K562 (cell line): ENCODE data around the gene LHB. TPM values are rescaled to one million over a fixed set of nuclear protein-coding genes. Genes with fewer than 3 reads are reported as not detected.

ENCODE experiments used
- ATAC-seq: fragments of 200-7000 bp; cut with Tn5 transposase; 3 replicates; pipeline ENCODE4 v1.9.1; 2020; ENCODE audit warnings: moderate library complexity
- BruUV-seq: library from RNA; stranded (reverse); fragments of 400-500 nt; replicated peaks from 2 replicates; lab custom pipeline; 2021; lab: Mats Ljungman, UMichigan
- CTCF ChIA-PET: fragments of 300-600 bp; formaldehyde crosslinking; extraction: SDS; loops from one replicate; lab custom pipeline; 2021; ENCODE audit warnings: low intra/inter-chr PET ratio; lab: Yijun Ruan, JAX
- POLR2A ChIA-PET: fragments of 300-600, 350-650 bp; sonication (Branson Sonifier 250); formaldehyde crosslinking; extraction: SDS; loops from one replicate; lab custom pipeline; 2021; ENCODE audit warnings: antibody characterized with exemption, inconsistent platforms; lab: Yijun Ruan, JAX
- DNase-seq, 4 experiments: peaks; one replicate each; pipeline versions ENCODE4 v3.0.0 to v3.0.0-alpha.2; 2011 to 2018; ENCODE audit warnings: low spot score in 3 of 4, mixed read lengths in 3 of 4; ENCODE audit errors: extremely low read depth in 1 of 4
- FAIRE-seq: peaks from 2 replicates; lab custom pipeline; 2011; peaks lifted over from hg19 to GRCh38; lab: Jason Lieb, UNC
- H2AFZ ChIP-seq: 2 replicates; pipeline ENCODE4 v1.6.0; 2011; ENCODE audit warnings: low read depth, low read length, control low read depth, inconsistent platforms
- H3K27ac ChIP-seq: fragments of 200-600 bp; 3 replicates; pipeline ENCODE4 v1.8.0; 2011; ENCODE audit warnings: low read depth, mild to moderate bottlenecking, control low read depth, inconsistent platforms, low read length, moderate library complexity, mixed read lengths; ENCODE audit errors: extremely low read depth
- H3K27me3 ChIP-seq, 2 experiments: fragments of 300-600 bp in 1 of 2; 2 replicates in 1 of 2; 3 replicates in 1 of 2; pipeline versions ENCODE4 v1.6.0 to v1.8.0; 2011; ENCODE audit warnings: inconsistent platforms in 2 of 2, low read length in 2 of 2, mild to moderate bottlenecking in 1 of 2, mixed read lengths in 1 of 2, moderate library complexity in 1 of 2; ENCODE audit not compliant: control insufficient read depth in 2 of 2, insufficient read depth in 2 of 2
- H3K36me3 ChIP-seq: fragments of 300-600 bp; 3 replicates; pipeline ENCODE4 v1.8.0; 2011; ENCODE audit warnings: mild to moderate bottlenecking, low read length, inconsistent platforms; ENCODE audit not compliant: control insufficient read depth, insufficient read depth
- H3K4me1 ChIP-seq, 2 experiments: fragments of 200-600 bp in 1 of 2; replicated peaks in 1 of 2; 2 replicates in 1 of 2; 3 replicates in 1 of 2; pipeline versions ENCODE4 v1.5.1 to v1.8.0; 2011; ENCODE audit warnings: inconsistent platforms in 2 of 2, low read length in 2 of 2, mild to moderate bottlenecking in 1 of 2, mixed read lengths in 1 of 2, moderate library complexity in 1 of 2; ENCODE audit not compliant: control insufficient read depth in 2 of 2, insufficient read depth in 2 of 2
- H3K4me2 ChIP-seq: 2 replicates; pipeline ENCODE4 v1.6.1; 2011; ENCODE audit warnings: low read length, control low read depth, inconsistent platforms, mixed read lengths; ENCODE audit not compliant: insufficient read depth
- H3K4me3 ChIP-seq: fragments of 200-600 bp; sonication (generic), shearing (Covaris generic); 2 replicates; pipeline ENCODE4 v1.5.1; 2016; ENCODE audit warnings: control low read depth, inconsistent platforms
- H3K79me2 ChIP-seq: fragments of 200-600 bp; 3 replicates; pipeline ENCODE4 v1.8.0; 2011; ENCODE audit warnings: low read length, inconsistent platforms; ENCODE audit not compliant: control insufficient read depth, insufficient read depth
- H3K9ac ChIP-seq, 2 experiments: 2 replicates each; pipeline versions ENCODE4 v1.6.0 to v1.6.1; 2011; ENCODE audit warnings: low read depth in 2 of 2, low read length in 2 of 2, control low read depth in 1 of 2, inconsistent platforms in 1 of 2, mild to moderate bottlenecking in 1 of 2, mixed read lengths in 1 of 2; ENCODE audit not compliant: insufficient read depth in 1 of 2
- H3K9me1 ChIP-seq: one replicate; pipeline ENCODE4 v1.6.0; 2011; ENCODE audit warnings: inconsistent platforms, mild to moderate bottlenecking, low read length, moderate library complexity; ENCODE audit not compliant: control insufficient read depth, insufficient read depth
- H3K9me3 ChIP-seq: replicated peaks from 2 replicates; pipeline ENCODE4 v1.5.1; 2011; ENCODE audit warnings: low read depth, low read length, inconsistent platforms; ENCODE audit not compliant: control insufficient read depth, insufficient read depth
- H4K20me1 ChIP-seq: replicated peaks from 2 replicates; pipeline ENCODE4 v1.6.1; 2011; ENCODE audit warnings: low read length, inconsistent platforms, mixed read lengths; ENCODE audit not compliant: control insufficient read depth, insufficient read depth
- BACH1 ChIP-seq: fragments of 200-800 bp; sonication (Bioruptor generic); IDR thresholded peaks from 2 replicates; pipeline ENCODE4 v1.6.1; 2016; ENCODE audit warnings: missing genetic modification characterization, missing compliant biosample characterization
- CCAR2 ChIP-seq: fragments of 200-400 bp; formaldehyde crosslinking; IDR thresholded peaks from 2 replicates; pipeline ENCODE4 v1.6.1; 2017; ENCODE audit warnings: mild to moderate bottlenecking, low read depth, low read length
- CGGBP1 ChIP-seq: fragments of 250-450 bp; sonication (Bioruptor Pico); IDR thresholded peaks from 2 replicates; pipeline ENCODE4 v1.9.0; 2021; ENCODE audit warnings: mild to moderate bottlenecking
- ESRRA ChIP-seq: fragments of 450-650 bp; IDR thresholded peaks from 2 replicates; pipeline ENCODE4 v1.6.1; 2014; ENCODE audit warnings: low read depth, mild to moderate bottlenecking, moderate library complexity, borderline replicate concordance
- HDAC6 ChIP-seq: IDR thresholded peaks from 2 replicates; pipeline ENCODE4 v1.6.1; 2012; ENCODE audit warnings: low read depth, mild to moderate bottlenecking, control low read depth, inconsistent platforms, low read length, moderate library complexity
- HEY1 ChIP-seq: fragments of 250-450 bp; sonication (Bioruptor Pico); IDR thresholded peaks from 2 replicates; pipeline ENCODE4 v1.5.0; 2020; ENCODE audit warnings: mild to moderate bottlenecking, moderate library complexity, borderline replicate concordance
- NFIC ChIP-seq: fragments of 450-650 bp; IDR thresholded peaks from 2 replicates; pipeline ENCODE4 v1.6.1; 2017; ENCODE audit warnings: mild to moderate bottlenecking, inconsistent platforms
- SAP30 ChIP-seq: fragments of 200-600 bp; sonication (generic); IDR thresholded peaks from 2 replicates; pipeline ENCODE4 v1.6.1; 2012; ENCODE audit warnings: borderline replicate concordance, low read depth, mild to moderate bottlenecking, moderate library complexity, low read length, control low read depth, inconsistent platforms; ENCODE audit not compliant: insufficient read depth, poor library complexity, severe bottlenecking
- SFPQ ChIP-seq: fragments of 200-400 bp; formaldehyde crosslinking; IDR thresholded peaks from 2 replicates; pipeline ENCODE4 v1.6.1; 2017; ENCODE audit warnings: mild to moderate bottlenecking, low read depth, low read length, moderate library complexity
- SNAPC5 ChIP-seq: fragments of 250-450 bp; sonication (Bioruptor Pico); IDR thresholded peaks from 2 replicates; pipeline ENCODE4 v1.8.0; 2021; ENCODE audit warnings: moderate library complexity, mild to moderate bottlenecking, inconsistent platforms
- TEAD2 ChIP-seq: fragments of 450-650 bp; IDR thresholded peaks from 2 replicates; pipeline ENCODE4 v1.6.1; 2016; ENCODE audit warnings: missing genetic modification characterization, control low read depth, missing compliant biosample characterization
- ZBTB43 ChIP-seq: sonication (generic); formaldehyde crosslinking; IDR thresholded peaks from 2 replicates; pipeline ENCODE4 v1.8.0; 2023; ENCODE audit warnings: mild to moderate bottlenecking, missing genetic modification reagents
- ZNF133 ChIP-seq: fragments of 250-450 bp; sonication (Bioruptor Pico); IDR thresholded peaks from 2 replicates; pipeline ENCODE4 v1.4.0; 2020; ENCODE audit warnings: mild to moderate bottlenecking
- ZNF263 ChIP-seq: sonication (generic); formaldehyde crosslinking; IDR thresholded peaks from 2 replicates; pipeline ENCODE4 v1.8.0; 2022; ENCODE audit warnings: mild to moderate bottlenecking, missing genetic modification reagents, borderline replicate concordance
- ZNF408 ChIP-seq: fragments of 250-450 bp; sonication (Bioruptor Pico); IDR thresholded peaks from 2 replicates; pipeline ENCODE4 v1.4.0; 2020; ENCODE audit warnings: low read depth, mild to moderate bottlenecking, moderate library complexity
- ZNF76 ChIP-seq: fragments of 250-450 bp; sonication (Bioruptor Pico); IDR thresholded peaks from 2 replicates; pipeline ENCODE4 v1.4.0; 2020; ENCODE audit warnings: mild to moderate bottlenecking, moderate library complexity, borderline replicate concordance
- WGBS: fragments of 100-300 bp; shearing (Covaris generic); methylation state at CpG from one replicate; pipeline ENCODE4 v1.1.6; 2016; ENCODE audit warnings: low coverage, mixed read lengths; ENCODE audit not compliant: insufficient coverage; ENCODE audit errors: missing lambda C conversion rate; 5-methylcytosine and 5-hydroxymethylcytosine counted together
- in situ Hi-C: fragments of 300-500 bp; cut with MboI; formaldehyde crosslinking; loops from 4 replicates; pipeline ENCODE4 v1.15.0; 2018; ENCODE audit warnings: inconsistent platforms, mixed read lengths
- intact Hi-C: fragments of 100-400 bp; cut with micrococcal nuclease; formaldehyde crosslinking; loops from 2 replicates; pipeline ENCODE4 v1.14.2; 2022
- polyA plus RNA-seq, 8 experiments: library from polyadenylated mRNA; depleted of rRNA in 4 of 8; stranded (reverse) in 5 of 8; unstranded in 3 of 8; fragments of >200 nt; fragmentation: Nextera tagmentation in 2 of 8; fragmentation: Illumina TruSeq in 1 of 8; extraction: Ambion mirVana in 2 of 8; extraction: Trizol in 1 of 8; gene quantifications; 2 replicates each; pipeline versions ENCODE4 v1.2.1 to v1.2.3, GENCODE V29; 2011 to 2014; ENCODE audit warnings: inconsistent platforms in 1 of 8, missing spikeins in 1 of 8
- total RNA-seq, 7 experiments: library from RNA; depleted of rRNA in 6 of 7; stranded (reverse); fragments of >200 nt in 6 of 7; fragmentation: Illumina TruSeq in 2 of 7; extraction: Trizol in 2 of 7; gene quantifications; 2 replicates each; pipeline versions ENCODE4 v1.2.1 to v1.2.3, GENCODE V29; 2011 to 2021; ENCODE audit warnings: low replicate concordance in 1 of 7

Gene LHB
- total and polyA plus RNA-seq, 9 of the 15 experiments (the other 6 are each of a cell fraction or from before 2014, with no cell fraction given): 0.54 TPM; not detected in 8

- Histone ChIP-seq H3K4me1 (peaks cover 5 to 30% of the 10 kb centered on the region in 2 experiments; a peak in 4 of 5 replicates), H3K4me3 (peak overlapping the region; percentile 87), H3K9me3 (no peaks in the 10 kb centered on the region), H2AFZ (peak overlapping the region; percentile 55), H3K36me3 (peaks cover 44% of the 10 kb centered on the region), H3K9ac (peak overlapping the region; percentile 84 to 94), H3K27ac (peak overlapping the region; percentile 73), H3K27me3 (no peaks in the 10 kb centered on the region), H3K79me2 (peaks cover 69% of the 10 kb centered on the region), H4K20me1 (no peaks in the 10 kb centered on the region), H3K4me2 (peak overlapping the region; percentile 88), H3K9me1 (no peaks in the 10 kb centered on the region)
- WGBS: 2% methylated on average over 20 of the region's 20 CpGs
- intact Hi-C loops (loop anchor here (10.0 kb wide), 2 partner anchors 162 to 232 kb away; partner anchors contain the start of genes HRC and TRPM4), in situ Hi-C loops (no loop called here)
- no TSS peak for BruUV-seq
- CTCF ChIA-PET: interaction anchor here (0.7 kb wide), 1 partner anchor 114 kb away, joined by 3 read pairs; no protein-coding TSS in a partner anchor
- no peak for FAIRE-seq
- ATAC-seq: peak; percentile 4
- peak in 1 of 4 experiments; percentile 43 for DNase-seq
- POLR2A ChIA-PET: interaction anchor here (0.7 to 3.0 kb wide), 14 partner anchors 8 to 332 kb away, joined by 3 to 42 read pairs (median 4); partner anchors contain the start of genes FTL, PPP1R15A and SLC6A16
- TF ChIP-seq ZNF76 (CRISPR knock-in tag) (no peak), CCAR2 (no peak), ESRRA (0 out of 2 replicates have a peak, but pooled peaks have one; percentile 17), HDAC6 (no peak), NFIC (no peak), TEAD2 (no peak), SAP30 (peak; percentile 27), SFPQ (no peak), ZNF133 (CRISPR knock-in tag) (no peak), SNAPC5 (no peak), ZNF408 (CRISPR knock-in tag) (no peak), ZBTB43 (CRISPR knock-in tag) (0 out of 2 replicates have a peak, but pooled peaks have one; percentile 23), HEY1 (CRISPR knock-in tag) (no peak), BACH1 (no peak), ZNF263 (CRISPR knock-in tag) (peak; percentile 44; the same call in 1 of the 2 replicates), CGGBP1 (CRISPR knock-in tag) (no peak)
Observed at GRCh38 chr19:48992581-48993174, 24.2 kb downstream of the LHB start.
